ENCODE results near the gene GBF1. TPM values are rescaled to one million over a fixed set of nuclear protein-coding genes. Genes with fewer than 3 reads are reported as not detected.

GBF1 gene
- polyA plus RNA-seq, 1 experiment = 31.9 TPM

DNA sequence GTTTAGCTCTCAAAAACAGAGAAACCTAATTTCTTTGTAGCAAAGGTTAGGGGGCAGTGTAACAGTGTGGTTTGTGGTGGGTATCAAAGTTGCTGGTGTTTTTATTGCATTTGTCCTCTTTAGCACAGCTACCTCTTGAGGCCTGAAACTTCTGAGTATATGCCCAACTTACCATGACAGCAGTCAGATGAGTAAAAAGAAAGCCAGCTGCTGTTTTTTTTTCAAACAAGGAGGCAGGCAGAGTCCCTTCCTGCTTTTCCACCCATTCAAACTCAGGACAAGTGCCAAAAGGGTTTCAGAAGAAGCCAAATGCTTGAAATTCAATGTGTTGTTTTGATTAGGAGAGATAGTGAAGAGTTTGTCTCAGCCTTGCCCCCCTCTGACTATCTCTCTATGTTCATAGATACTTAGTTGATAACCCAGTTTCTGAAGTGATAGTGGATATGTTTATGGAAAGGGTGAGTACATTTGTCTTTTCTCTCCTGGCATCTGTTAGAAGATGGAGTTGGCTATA is 23.1 kb downstream of the GBF1 start:
- POLR2A ChIA-PET = interaction anchor here (0.6 to 2.3 kb wide), 2 partner anchors 23 to 44 kb away, joined by 5 to 10 read pairs; partner anchors contain the start of gene GBF1
- CTCF ChIA-PET = interaction anchor here (0.7 to 1.2 kb wide), 6 partner anchors 15 to 82 kb away, joined by 3 to 4 read pairs (median 3); no protein-coding TSS in a partner anchor

DNA sequence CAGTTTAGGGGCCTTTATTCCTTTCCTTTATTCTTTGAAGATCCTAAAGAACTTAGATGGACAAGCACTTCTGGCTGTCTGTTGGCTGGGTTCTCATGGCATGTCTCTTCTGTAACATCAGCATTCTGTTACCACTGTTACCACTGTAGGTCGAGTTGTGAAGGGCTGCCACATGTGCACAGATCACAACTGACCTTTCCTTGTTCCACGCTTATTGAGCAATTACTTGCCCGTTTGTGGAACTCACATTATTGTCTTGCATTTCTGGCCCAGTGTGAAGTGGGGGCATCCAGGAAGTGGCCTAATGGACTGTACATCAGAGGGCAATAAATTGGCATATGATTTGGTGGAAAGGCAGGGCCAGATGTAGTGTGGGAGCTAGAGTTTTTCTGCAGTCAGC is 23.7 kb downstream of the GBF1 start:
- Histone ChIP-seq H3K27me3 (ENCODE audit: control insufficient read depth, insufficient read depth, low read length) (no peaks in the 10 kb centered on the region), H3K4me3 (ENCODE audit: low read depth, low read length) (no peak overlapping the region), H3K9me3 (ENCODE audit: control insufficient read depth, insufficient read depth, low read length) (no peaks in the 10 kb centered on the region), H3K27ac (ENCODE audit: low read depth, low read length) (no peak overlapping the region)
- ChIA-PET CTCF (interaction anchor here (1.2 kb wide), 1 partner anchor 67 kb away, joined by 3 read pairs; no protein-coding TSS in a partner anchor), POLR2A (interaction anchor here (2.3 kb wide), 1 partner anchor 24 kb away, joined by 5 read pairs; the partner anchor contains the start of gene GBF1)
- TF ChIP-seq, protein P1, sequence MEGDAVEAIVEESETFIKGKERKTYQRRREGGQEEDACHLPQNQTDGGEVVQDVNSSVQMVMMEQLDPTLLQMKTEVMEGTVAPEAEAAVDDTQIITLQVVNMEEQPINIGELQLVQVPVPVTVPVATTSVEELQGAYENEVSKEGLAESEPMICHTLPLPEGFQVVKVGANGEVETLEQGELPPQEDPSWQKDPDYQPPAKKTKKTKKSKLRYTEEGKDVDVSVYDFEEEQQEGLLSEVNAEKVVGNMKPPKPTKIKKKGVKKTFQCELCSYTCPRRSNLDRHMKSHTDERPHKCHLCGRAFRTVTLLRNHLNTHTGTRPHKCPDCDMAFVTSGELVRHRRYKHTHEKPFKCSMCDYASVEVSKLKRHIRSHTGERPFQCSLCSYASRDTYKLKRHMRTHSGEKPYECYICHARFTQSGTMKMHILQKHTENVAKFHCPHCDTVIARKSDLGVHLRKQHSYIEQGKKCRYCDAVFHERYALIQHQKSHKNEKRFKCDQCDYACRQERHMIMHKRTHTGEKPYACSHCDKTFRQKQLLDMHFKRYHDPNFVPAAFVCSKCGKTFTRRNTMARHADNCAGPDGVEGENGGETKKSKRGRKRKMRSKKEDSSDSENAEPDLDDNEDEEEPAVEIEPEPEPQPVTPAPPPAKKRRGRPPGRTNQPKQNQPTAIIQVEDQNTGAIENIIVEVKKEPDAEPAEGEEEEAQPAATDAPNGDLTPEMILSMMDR (IDR thresholded peaks at IDR 0.05; ENCODE audit: low read depth, low read length) = no peak
- no peak for DNase-seq (ENCODE audit: low read depth, low spot score)

More for the DNA sequence above, 23.1 kb downstream of the GBF1 start:
- no peaks in the 10 kb centered on the region for H3K9me3 ChIP-seq (ENCODE audit: control insufficient read depth, insufficient read depth, low read length)
- no peak overlapping the region for H3K4me3 ChIP-seq (ENCODE audit: low read depth, low read length)
- H3K27ac ChIP-seq (ENCODE audit: low read depth, low read length) = peak overlapping the region; percentile 48
- TF ChIP-seq, protein P1 (IDR thresholded peaks at IDR 0.05; ENCODE audit: low read depth, low read length) = no peak; the same call in 1 of the 2 replicates
- no peak for DNase-seq (ENCODE audit: low read depth, low spot score)
- no peaks in the 10 kb centered on the region for H3K27me3 ChIP-seq (ENCODE audit: control insufficient read depth, insufficient read depth, low read length)

DNA sequence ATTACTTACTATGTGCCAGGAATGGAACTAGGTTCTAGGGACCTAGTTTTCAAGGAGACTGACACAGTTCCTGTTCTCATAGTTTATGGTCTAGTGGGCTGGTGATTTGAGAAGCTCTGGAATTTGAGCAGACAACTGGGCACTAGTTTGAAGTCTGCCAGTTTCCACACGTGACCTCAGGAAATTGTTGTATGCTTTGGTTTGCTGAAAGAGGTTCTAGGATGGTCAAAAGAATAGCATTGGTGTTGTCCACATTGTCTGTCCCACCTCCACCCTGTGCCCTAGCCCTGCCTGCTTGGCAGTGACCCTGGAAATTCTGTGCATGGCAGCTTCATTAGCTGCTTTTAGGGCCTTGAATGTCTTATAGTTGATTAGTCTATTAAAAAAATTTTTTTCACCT is 28.7 kb downstream of the GBF1 start:
- H3K9me3 ChIP-seq (ENCODE audit: control insufficient read depth, insufficient read depth, low read length) = no peaks in the 10 kb centered on the region
- no peaks in the 10 kb centered on the region for H3K27me3 ChIP-seq (ENCODE audit: control insufficient read depth, insufficient read depth, low read length)
- TF ChIP-seq, protein P1 (IDR thresholded peaks at IDR 0.05; ENCODE audit: low read depth, low read length) = no peak
- ChIA-PET POLR2A (no interaction called here), CTCF (interaction anchor here (0.7 to 1.2 kb wide), 3 partner anchors 78 to 125 kb away, joined by 3 to 4 read pairs (median 3); no protein-coding TSS in a partner anchor)
- no peak for DNase-seq (ENCODE audit: low read depth, low spot score)
- no peak overlapping the region for H3K4me3 ChIP-seq (ENCODE audit: low read depth, low read length)
- H3K27ac ChIP-seq (ENCODE audit: low read depth, low read length) = no peak overlapping the region

DNA sequence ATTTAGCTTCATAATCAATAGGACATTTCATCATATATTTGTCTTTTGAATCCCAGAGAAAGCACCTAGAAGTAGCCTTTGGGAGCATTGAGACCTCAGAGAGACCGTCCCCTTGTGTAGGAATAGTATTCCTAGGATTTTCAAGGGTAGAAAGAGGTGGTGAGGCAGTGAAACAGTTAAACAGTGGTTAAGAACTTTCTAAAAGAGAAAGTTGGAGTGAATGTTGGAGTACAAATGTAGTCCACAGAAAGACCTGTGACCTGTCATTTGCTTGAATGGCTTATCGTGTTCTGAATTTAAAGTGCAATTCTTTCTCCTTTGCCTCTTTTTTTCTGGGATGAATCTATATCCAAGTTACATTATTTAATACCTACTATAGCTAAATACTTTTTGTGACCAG is 30.0 kb downstream of the GBF1 start:
- no peak for DNase-seq (ENCODE audit: low read depth, low spot score)
- CTCF ChIA-PET = interaction anchor here (1.0 kb wide), 1 partner anchor 106 kb away, joined by 3 read pairs; no protein-coding TSS in a partner anchor
- H3K27me3 ChIP-seq (ENCODE audit: control insufficient read depth, insufficient read depth, low read length) = no peaks in the 10 kb centered on the region
- no peaks in the 10 kb centered on the region for H3K9me3 ChIP-seq (ENCODE audit: control insufficient read depth, insufficient read depth, low read length)
- POLR2A ChIA-PET = no interaction called here
- no peak overlapping the region for H3K27ac ChIP-seq (ENCODE audit: low read depth, low read length)
- no peak overlapping the region for H3K4me3 ChIP-seq (ENCODE audit: low read depth, low read length)
- TF ChIP-seq, protein P1 (IDR thresholded peaks at IDR 0.05; ENCODE audit: low read depth, low read length) = no peak

DNA sequence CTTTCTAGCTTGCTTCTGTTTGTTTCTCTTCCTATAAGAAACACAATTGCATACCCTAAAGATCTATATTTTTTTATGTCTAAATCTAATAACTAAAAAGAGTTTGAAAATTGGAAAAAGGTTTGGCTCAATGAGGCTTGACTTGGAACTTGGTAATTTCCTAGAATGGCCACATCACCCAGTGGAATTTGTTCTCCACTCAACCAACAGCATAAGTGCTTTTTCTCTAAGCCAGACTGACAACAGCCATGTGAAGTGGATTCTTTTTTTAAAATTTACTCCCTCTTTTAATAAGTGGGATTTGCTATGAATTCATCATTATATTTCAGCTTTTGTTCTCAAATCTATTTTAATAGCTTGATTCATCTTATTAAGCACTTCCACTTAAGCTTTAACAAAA is 33.8 kb downstream of the GBF1 start:
- DNase-seq (ENCODE audit: low read depth, low spot score) = no peak
- ChIA-PET POLR2A (no interaction called here), CTCF (interaction anchor here (1.2 to 1.3 kb wide), 2 partner anchors 19 to 73 kb away, joined by 3 to 5 read pairs; no protein-coding TSS in a partner anchor)
- TF ChIP-seq, protein P1 (IDR thresholded peaks at IDR 0.05; ENCODE audit: low read depth, low read length) = no peak
- Histone ChIP-seq H3K9me3 (ENCODE audit: control insufficient read depth, insufficient read depth, low read length) (no peaks in the 10 kb centered on the region), H3K4me3 (ENCODE audit: low read depth, low read length) (no peak overlapping the region), H3K27me3 (ENCODE audit: control insufficient read depth, insufficient read depth, low read length) (no peaks in the 10 kb centered on the region), H3K27ac (ENCODE audit: low read depth, low read length) (no peak overlapping the region)
